ENCODE data around the gene EYA2.

Gene EYA2

GRCh38 chr20:47013606-47014005, 119.0 kb downstream of the EYA2 start:
- DNase-seq: no peak

- no peak for DNase-seq
Observed at GRCh38 chr20:47016068-47016664, 121.5 kb downstream of the EYA2 start.

- DNase-seq: no peak
Observed at GRCh38 chr20:47018381-47018780, 123.7 kb downstream of the EYA2 start.

GRCh38 chr20:47019121-47019824, 124.6 kb downstream of the EYA2 start:
- no peak for DNase-seq

- no peak for DNase-seq
Observed at GRCh38 chr20:47020231-47020630, 125.6 kb downstream of the EYA2 start.

- no peak for DNase-seq
Observed at GRCh38 chr20:47021850-47022249, 127.2 kb downstream of the EYA2 start.

GRCh38 chr20:47024461-47024937, 129.9 kb downstream of the EYA2 start:
- DNase-seq: no peak

GRCh38 chr20:47027042-47027441, 132.4 kb downstream of the EYA2 start:
- no peak for DNase-seq

GRCh38 chr20:47027456-47027855, 132.8 kb downstream of the EYA2 start:
- no peak for DNase-seq

GRCh38 chr20:47028487-47028886, 133.8 kb downstream of the EYA2 start:
- no peak for DNase-seq

- DNase-seq: no peak
Observed at GRCh38 chr20:47029845-47030244, 135.2 kb downstream of the EYA2 start.

GRCh38 chr20:47030271-47030810, 135.7 kb downstream of the EYA2 start:
- no peak for DNase-seq

- no peak for DNase-seq
Observed at GRCh38 chr20:47031004-47031403, 136.4 kb downstream of the EYA2 start.

- no peak for DNase-seq
Observed at GRCh38 chr20:47031821-47032220, 137.2 kb downstream of the EYA2 start.

- no peak for DNase-seq
Observed at GRCh38 chr20:47032933-47033578, 138.4 kb downstream of the EYA2 start.

GRCh38 chr20:47033665-47034064, 139.0 kb downstream of the EYA2 start:
- no peak for DNase-seq

GRCh38 chr20:47035026-47035590, 140.5 kb downstream of the EYA2 start:
- DNase-seq: no peak

GRCh38 chr20:47036091-47036870, 141.6 kb downstream of the EYA2 start:
- DNase-seq: no peak

- no peak for DNase-seq
Observed at GRCh38 chr20:47038566-47039560, 144.2 kb downstream of the EYA2 start.

GRCh38 chr20:47040506-47041125, 146.0 kb downstream of the EYA2 start:
- no peak for DNase-seq

- DNase-seq: no peak
Observed at GRCh38 chr20:47041396-47041899, 146.8 kb downstream of the EYA2 start.

Measured in NCI-H446 treated with DMSO at 0.1 percent for 48 hours (cell line).